COLO668 (cell line): ENCODE results near the gene CACNG8.
"Not testable (repeated sequence)": the region's sequence is repeated elsewhere in the genome, so short reads cannot be mapped to it uniquely, and the experiment has no call there.

Experiments used
- DNase-seq: peaks from one replicate; lab custom pipeline; 2025; ENCODE audit not compliant: unreplicated experiment; lab: John Stamatoyannopoulos, UW

The CACNG8 gene

GRCh38 chr19:53962887-53963431 is at the start of gene CACNG8:
TSS of gene CACNG8 (plus strand) at chr19:53962937.
- DNase-seq = no peak

- DNase-seq = no peak
These were observed 47.7 kb upstream of the CACNG8 start for GRCh38 chr19:53915000-53915399.

- no peak for DNase-seq
These were observed 46.7 kb upstream of the CACNG8 start for GRCh38 chr19:53916004-53916403.

- no peak for DNase-seq
These were observed 45.4 kb upstream of the CACNG8 start for GRCh38 chr19:53917356-53917755.

- no peak for DNase-seq
These were observed 35.0 kb upstream of the CACNG8 start for GRCh38 chr19:53927739-53928138.

- no peak for DNase-seq
These were observed 26.7 kb upstream of the CACNG8 start for GRCh38 chr19:53936029-53936428.

- DNase-seq = no peak
These were observed 20.5 kb upstream of the CACNG8 start for GRCh38 chr19:53942001-53942786.

GRCh38 chr19:53944416-53944815 is 18.3 kb upstream of the CACNG8 start:
- no peak for DNase-seq

GRCh38 chr19:53944933-53945332 is 17.8 kb upstream of the CACNG8 start:
- no peak for DNase-seq

GRCh38 chr19:53945441-53945840 is 17.3 kb upstream of the CACNG8 start:
- DNase-seq = no peak

GRCh38 chr19:53945998-53946397 is 16.7 kb upstream of the CACNG8 start:
- DNase-seq = no peak

- DNase-seq = no peak
These were observed 15.1 kb upstream of the CACNG8 start for GRCh38 chr19:53947624-53948023.

GRCh38 chr19:53948611-53949010 is 14.1 kb upstream of the CACNG8 start:
- DNase-seq = not testable (repeated sequence)

- no peak for DNase-seq
These were observed 11.3 kb upstream of the CACNG8 start for GRCh38 chr19:53951436-53951835.

- no peak for DNase-seq
These were observed 10.8 kb upstream of the CACNG8 start for GRCh38 chr19:53951947-53952346.

GRCh38 chr19:53953383-53953782 is 9.4 kb upstream of the CACNG8 start:
- DNase-seq = no peak

GRCh38 chr19:53957448-53958167 is 5.1 kb upstream of the CACNG8 start:
- DNase-seq = no peak

- DNase-seq = peak; percentile 24
These were observed 4.6 kb upstream of the CACNG8 start for GRCh38 chr19:53958168-53958571.

GRCh38 chr19:53958823-53959757 is 3.6 kb upstream of the CACNG8 start:
- no peak for DNase-seq

- no peak for DNase-seq
These were observed 2.5 kb upstream of the CACNG8 start for GRCh38 chr19:53960187-53960586.

GRCh38 chr19:53960886-53961285 is 1.9 kb upstream of the CACNG8 start:
- DNase-seq = no peak
